NCI-H2171 (cell line): ENCODE data around the gene CYP4A22.
"Not testable (repeated sequence)": the region's sequence is repeated elsewhere in the genome, so short reads cannot be mapped to it uniquely, and the experiment has no call there.

Source experiments
- DNase-seq: peaks from one replicate; lab custom pipeline; 2025; lab: John Stamatoyannopoulos, UW

Gene CYP4A22

DNA sequence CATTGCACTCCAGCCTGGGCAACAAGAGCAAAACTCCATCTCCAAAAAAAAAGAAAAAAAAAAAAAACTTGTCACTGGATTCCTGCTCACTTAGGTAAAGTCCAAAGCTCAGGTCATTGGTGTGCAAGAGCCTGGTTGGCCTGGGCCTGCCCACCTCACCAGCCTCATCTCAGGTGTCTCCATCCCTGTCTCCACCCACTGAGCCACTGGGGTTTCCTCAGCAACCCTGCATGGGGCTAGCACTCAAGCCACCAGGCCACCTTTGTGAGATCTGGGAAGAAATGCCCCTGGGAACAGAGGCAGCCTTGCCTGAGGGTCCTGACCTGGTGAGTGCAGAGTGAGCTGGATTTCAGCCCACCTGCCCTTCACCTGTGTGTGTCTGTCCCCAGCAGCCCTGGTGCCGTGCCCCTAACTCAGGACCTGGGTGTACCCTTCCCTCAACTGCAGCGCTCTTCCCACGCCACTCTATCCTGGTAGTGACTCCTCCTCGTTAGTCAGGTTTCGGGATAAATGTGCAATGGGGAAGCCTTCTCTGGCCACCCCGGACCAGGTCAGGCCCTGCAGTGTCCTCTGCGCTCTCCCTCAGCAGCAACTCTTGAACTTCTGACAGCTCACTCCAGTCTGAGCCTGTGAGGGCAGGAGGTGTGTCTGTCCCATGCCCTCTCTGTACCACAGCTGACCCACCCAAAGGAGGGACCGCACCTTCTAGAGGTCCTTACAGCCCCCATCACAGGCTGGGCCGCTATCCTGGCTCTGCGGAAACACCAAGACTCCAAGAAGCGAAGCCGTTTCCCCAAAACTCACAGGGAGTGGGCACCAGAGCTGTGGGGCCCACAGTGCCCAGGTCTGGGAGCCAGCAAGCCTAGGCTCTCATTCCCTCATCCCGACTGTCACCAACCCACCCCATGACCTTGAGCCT lies 49.3 kb downstream of the CYP4A22 start:
- DNase-seq, result no peak

GRCh38 chr1:47187231-47187925 lies 50.1 kb downstream of the CYP4A22 start:
- DNase-seq, result no peak

DNA sequence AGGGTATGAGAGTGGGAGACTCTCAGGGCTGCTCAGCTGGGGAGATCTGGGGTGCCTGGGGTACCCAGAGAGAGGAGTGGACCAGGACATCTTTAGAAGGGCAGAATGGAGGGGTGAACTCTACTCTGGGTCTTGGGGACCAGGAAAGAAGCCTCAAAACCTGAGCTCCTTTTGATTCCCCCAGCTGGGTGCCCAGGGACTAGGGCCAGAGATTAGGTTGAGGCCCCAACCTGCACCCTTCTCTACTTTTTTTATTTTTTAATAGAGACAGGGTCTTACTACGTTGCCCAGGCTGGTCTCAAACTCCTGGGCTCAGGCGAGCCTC lies 50.6 kb downstream of the CYP4A22 start:
- DNase-seq, result no peak

DNA sequence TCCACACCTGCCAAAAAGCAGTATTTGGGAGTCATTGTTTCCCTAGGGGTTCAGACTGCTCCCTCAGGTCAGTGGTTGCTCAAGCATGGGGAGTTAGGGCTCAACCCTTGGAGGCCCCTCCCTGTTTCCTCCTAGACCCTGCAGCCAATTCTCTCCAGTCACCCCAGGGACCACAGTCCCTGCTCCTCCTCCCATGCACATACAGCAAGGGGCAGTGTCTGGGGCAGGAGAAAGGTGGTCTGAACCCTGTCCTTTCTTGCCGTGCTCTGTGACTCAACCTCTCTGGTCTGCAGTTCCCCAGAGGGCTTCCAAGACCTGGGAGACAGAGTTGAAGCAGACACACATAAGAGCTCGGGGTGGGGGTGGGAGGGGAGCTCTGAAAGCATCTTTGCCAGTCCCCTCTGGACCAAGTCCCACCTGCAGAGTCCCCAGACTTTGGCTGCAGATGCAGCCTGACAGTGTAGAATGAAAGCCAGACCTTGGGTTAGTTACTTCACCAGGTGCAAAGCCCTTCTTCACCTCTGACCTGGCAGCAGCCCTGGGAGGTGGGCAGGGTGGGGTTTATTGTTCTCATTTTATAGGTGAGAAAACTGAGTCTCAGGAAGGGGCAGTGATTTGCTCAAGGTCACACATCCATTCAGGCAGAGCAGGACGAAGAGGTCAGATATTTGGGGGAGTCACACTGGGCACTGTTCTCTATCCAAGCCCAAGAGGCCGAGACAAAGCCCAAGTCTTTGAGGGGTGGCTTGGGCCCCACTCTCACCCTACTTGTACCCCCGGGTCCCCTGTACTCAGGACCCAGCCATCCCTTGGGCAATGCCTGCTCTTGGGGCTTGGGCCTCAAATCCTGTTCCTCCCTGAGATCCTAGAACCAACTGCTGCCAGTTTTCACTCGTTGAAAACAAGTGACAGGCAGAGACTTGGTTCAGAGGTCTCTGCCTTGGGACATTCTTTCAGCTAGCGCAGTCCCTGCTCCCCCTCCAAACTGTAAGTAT lies 51.8 kb downstream of the CYP4A22 start:
- DNase-seq, result no peak

DNA sequence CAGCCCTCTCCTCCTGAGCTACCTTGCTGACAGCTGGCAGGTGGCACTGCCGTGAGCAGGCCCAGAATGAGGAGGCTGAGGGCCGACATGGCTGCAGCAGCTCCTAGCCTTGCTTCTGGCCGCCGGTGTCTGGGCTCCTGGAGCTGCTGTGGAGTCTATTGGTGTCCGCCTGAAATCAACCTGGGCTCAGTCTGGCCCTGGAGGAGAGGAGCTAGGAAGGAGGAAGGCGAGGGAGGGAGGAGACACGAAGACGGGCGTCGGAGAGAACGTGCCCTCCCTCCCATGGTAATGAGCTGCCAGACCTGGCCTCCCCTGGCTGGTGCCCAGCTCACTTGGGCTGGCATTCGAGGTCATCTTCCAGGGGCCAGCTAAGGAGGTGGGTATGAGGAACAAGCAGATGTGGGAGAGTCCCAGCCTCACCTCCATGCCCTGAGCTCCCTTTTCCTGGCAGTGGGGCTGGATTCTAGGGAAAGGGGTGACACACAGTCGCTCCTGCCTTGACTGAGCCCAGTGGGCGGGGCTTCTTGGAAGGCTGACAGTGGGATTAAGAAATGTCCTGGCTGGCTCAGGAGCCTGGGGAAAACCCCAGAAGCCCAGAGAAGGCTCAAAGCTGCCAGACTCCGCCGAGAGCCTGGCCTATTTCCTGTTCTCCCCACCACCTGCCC lies 52.7 kb downstream of the CYP4A22 start, which contains the start of gene PDZK1IP1:
Gene PDZK1IP1, minus strand, starts transcription at position 193 of the 665 bp plus-strand sequence. Its CDS starts 104 bp downstream, at position 89.
- DNase-seq, result no peak

GRCh38 chr1:47190509-47190855 lies 53.2 kb downstream of the CYP4A22 start:
- no peak for DNase-seq

- DNase-seq, result no peak
Measured at GRCh38 chr1:47190857-47191256, 53.6 kb downstream of the CYP4A22 start.

GRCh38 chr1:47191940-47192457 lies 54.8 kb downstream of the CYP4A22 start:
- DNase-seq, result no peak

DNA sequence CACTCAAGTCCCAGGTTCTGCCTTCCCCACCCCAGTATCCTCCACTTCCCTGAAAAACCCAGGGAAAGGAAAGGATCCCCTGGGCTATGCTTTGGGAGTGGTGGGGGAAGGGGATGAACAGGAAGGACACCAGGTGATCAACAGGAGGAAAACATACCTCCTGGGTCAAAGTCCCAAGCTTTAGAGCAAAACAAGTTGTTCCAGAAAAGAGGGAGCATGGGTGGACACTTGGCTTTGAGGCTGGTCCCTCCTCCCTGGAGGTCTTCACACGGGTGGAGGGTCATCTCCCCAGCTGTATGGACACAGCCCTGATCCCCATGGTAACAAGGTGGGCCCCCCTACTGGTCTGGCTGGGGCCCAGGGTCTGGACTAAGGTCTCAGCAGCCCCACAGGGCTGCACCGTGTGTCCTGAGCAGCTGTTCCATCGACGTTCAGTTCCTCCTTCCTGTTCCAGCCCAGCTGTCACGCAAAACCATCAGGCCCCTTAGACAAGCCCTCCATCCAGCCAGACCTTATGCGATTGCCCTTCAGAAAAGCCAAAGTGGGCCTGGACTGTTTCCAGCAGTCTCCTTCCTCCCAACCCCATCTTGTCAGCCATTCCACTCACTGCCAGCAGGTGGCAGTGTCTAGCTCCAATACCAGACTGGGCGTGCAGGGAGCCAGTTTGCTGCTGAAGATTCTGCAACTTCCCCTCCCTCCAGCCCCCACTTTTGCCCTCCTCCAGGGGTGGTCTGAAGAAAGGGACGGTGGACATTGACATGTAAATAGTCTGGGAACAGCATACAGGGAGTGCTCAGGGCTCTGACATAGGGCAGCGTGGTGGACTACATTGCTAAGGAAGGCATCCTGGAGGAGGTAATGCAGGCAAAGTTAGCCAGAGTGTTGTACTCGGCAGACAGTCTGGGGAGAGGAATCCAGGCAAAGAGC lies 55.5 kb downstream of the CYP4A22 start:
- peak; percentile 29 for DNase-seq

DNA sequence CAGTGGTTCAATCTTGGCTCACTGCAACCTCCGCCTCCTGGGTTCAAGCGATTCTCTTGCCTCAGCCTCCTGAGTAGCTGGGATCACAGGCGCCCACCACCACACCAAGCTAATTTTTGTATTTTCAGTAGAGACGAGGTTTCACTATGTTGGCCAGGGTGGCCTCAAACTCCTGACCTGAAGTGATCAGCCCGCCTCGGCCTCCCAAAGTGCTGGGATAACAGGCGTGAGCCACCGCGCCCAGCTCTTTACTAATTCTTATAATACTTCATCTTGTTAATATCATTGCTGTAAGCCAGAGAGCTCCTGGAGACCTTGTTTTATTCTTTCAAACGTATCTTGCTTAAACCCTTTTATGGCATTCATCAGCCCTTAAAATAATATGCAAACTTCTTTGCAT lies 56.3 kb downstream of the CYP4A22 start:
- not testable (repeated sequence) for DNase-seq

DNA sequence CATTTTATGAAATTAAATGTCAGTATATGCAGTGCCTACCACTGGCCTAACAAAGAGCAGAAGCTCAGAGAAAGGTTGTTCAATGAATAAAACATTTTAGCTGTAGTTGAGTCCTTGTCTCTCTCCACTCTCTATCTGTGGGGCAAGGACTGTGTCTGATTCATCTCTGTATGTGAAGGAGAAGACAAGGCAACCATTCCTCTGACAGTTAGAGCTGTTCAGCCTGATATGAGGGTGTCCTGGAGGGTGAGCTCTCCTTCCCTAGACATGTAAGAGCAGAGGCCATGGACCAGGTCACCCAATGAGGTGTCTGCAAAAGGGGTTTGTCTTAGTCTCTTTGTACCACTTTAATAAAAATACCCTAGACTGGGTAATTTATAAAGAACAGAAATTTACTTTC lies 57.1 kb downstream of the CYP4A22 start:
- no peak for DNase-seq

DNA sequence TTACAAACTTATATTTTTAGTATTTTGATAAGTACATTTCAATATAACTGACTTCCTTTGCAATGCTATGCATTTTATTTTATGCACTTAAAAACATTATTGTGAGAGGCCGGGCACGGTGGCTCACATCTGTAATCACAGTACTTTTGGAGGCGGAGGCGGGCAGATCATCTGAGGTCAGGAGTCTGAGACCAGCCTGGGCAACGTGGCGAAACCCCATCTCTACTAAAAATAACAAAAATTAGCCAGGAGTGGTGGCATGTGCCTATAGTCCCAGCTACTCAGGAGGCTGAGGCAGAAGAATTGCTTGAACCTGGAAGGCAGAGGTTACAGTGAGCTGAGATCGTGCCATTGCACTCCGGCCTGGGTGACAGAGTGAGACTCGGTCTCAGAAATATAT lies 58.7 kb downstream of the CYP4A22 start:
- not testable (repeated sequence) for DNase-seq

DNA sequence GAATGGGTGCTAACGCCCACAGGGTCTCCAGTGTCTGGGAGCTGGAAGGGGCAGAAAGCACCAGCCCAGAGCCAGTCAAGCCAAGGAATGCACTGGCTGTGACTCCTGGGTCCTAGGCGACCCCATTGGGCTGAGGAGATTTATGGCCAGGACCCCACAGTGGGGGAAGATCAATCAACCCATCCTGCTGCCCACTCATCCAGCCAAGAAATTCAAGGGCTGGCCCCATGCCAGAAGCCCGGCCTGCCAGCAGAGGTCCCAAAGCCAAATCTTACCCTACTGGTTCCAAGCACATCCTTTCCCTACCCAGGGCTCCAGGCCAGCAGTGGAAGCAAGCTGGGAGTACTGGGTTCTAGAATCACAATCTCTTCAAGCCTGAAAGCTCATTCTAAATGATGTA lies 59.4 kb downstream of the CYP4A22 start:
- DNase-seq, result no peak

- no peak for DNase-seq
Measured at GRCh38 chr1:47198214-47198613, 61.0 kb downstream of the CYP4A22 start.
